HG02840 (cell line): ENCODE measurements around the gene PEPD.

Experiments used
- ATAC-seq: cut with Tn5 transposase; IDR thresholded peaks from one replicate; pipeline ENCODE4 v1.9.1; 2021; ENCODE audit warnings: mild to moderate bottlenecking, moderate library complexity, moderate number of reproducible peaks; ENCODE audit not compliant: unreplicated experiment, low FRiP score

Gene PEPD

GRCh38 chr19:33443638-33444561 is 77.7 kb downstream of the PEPD start:
- no peak for ATAC-seq

GRCh38 chr19:33442706-33443105 is 78.9 kb downstream of the PEPD start:
- ATAC-seq: no peak

- no peak for ATAC-seq
These were observed 79.8 kb downstream of the PEPD start for GRCh38 chr19:33441828-33442227.

- no peak for ATAC-seq
These were observed 80.3 kb downstream of the PEPD start for GRCh38 chr19:33441277-33441699.

GRCh38 chr19:33440682-33441081 is 80.9 kb downstream of the PEPD start:
- ATAC-seq: no peak

GRCh38 chr19:33440241-33440640 is 81.3 kb downstream of the PEPD start:
- ATAC-seq: no peak

GRCh38 chr19:33438987-33439781 is 82.4 kb downstream of the PEPD start:
- no peak for ATAC-seq

- ATAC-seq: no peak
These were observed 83.5 kb downstream of the PEPD start for GRCh38 chr19:33437821-33438671.

GRCh38 chr19:33437393-33437820 is 84.2 kb downstream of the PEPD start:
- no peak for ATAC-seq

GRCh38 chr19:33436360-33437345 is 84.9 kb downstream of the PEPD start:
- ATAC-seq: no peak

- ATAC-seq: no peak
These were observed 85.8 kb downstream of the PEPD start for GRCh38 chr19:33435706-33436359.

GRCh38 chr19:33434886-33435705 is 86.5 kb downstream of the PEPD start:
- ATAC-seq: no peak

- no peak for ATAC-seq
These were observed 87.3 kb downstream of the PEPD start for GRCh38 chr19:33434069-33434885.

- no peak for ATAC-seq
These were observed 89.0 kb downstream of the PEPD start for GRCh38 chr19:33432446-33433170.

GRCh38 chr19:33432015-33432414 is 89.6 kb downstream of the PEPD start:
- no peak for ATAC-seq

GRCh38 chr19:33430674-33431277 is 90.8 kb downstream of the PEPD start:
- no peak for ATAC-seq
